Measurements from ENCODE around the gene CFAP20DC. TPM values are rescaled to one million over a fixed set of nuclear protein-coding genes. Genes with fewer than 3 reads are reported as not detected.

The CFAP20DC gene
- total RNA-seq, 1 experiment from 2014 or later: 4.5 TPM

GRCh38 chr3:58749948-58750347, 299.9 kb downstream of the CFAP20DC start:
- Histone ChIP-seq H2AFZ (ENCODE audit: low read length) (no peak overlapping the region), H3K79me1 (ENCODE audit: insufficient read depth, low read depth, low read length, poor library complexity, severe bottlenecking) (no peaks in the 10 kb centered on the region), H3K27me3 (ENCODE audit: insufficient read depth, low read length) (no peaks in the 10 kb centered on the region), H3K14ac (ENCODE audit: insufficient read depth, low read length) (no peak overlapping the region), H3K4ac (ENCODE audit: low read depth, low read length) (no peak overlapping the region), H2AK5ac (ENCODE audit: insufficient read length, low read length) (no peak overlapping the region), H4K5ac (ENCODE audit: insufficient read length, low read depth, low read length) (no peak overlapping the region), H3K9ac (ENCODE audit: extremely low read depth, insufficient read length, low read length) (no peak overlapping the region), H2BK5ac (ENCODE audit: insufficient read length, low read length) (no peak overlapping the region), H2BK20ac (ENCODE audit: low read depth, low read length, poor library complexity, severe bottlenecking) (no peak overlapping the region), H4K91ac (ENCODE audit: insufficient read length, low read depth, low read length) (no peak overlapping the region), H2BK15ac (ENCODE audit: low read depth, low read length) (no peak overlapping the region), H3T11ph (ENCODE audit: low read length) (no peak overlapping the region), H4K20me1 (ENCODE audit: control insufficient read depth, insufficient read depth, insufficient read length) (no peaks in the 10 kb centered on the region), H3K27ac (ENCODE audit: insufficient read length, low read depth, low read length) (no peak overlapping the region), H3K56ac (ENCODE audit: insufficient read length, low read depth, low read length) (no peak overlapping the region), H3K18ac (ENCODE audit: insufficient read length, low read depth, low read length) (no peak overlapping the region), H3K79me2 (ENCODE audit: insufficient read depth, low read length) (no peaks in the 10 kb centered on the region), H3K23ac (ENCODE audit: insufficient read length, low read depth, low read length) (no peak overlapping the region), H3K4me1 (ENCODE audit: insufficient read depth, low read length) (no peaks in the 10 kb centered on the region), H3K9me3 (ENCODE audit: control insufficient read depth, low read depth, low read length) (no peaks in the 10 kb centered on the region), H2BK12ac (ENCODE audit: insufficient read length, low read depth, low read length) (no peak overlapping the region), H3K23me2 (ENCODE audit: insufficient read length, low read depth, low read length, poor library complexity, severe bottlenecking) (no peaks in the 10 kb centered on the region), H2BK120ac (ENCODE audit: low read depth, low read length, poor library complexity, severe bottlenecking) (no peak overlapping the region), H3K4me2 (ENCODE audit: insufficient read depth, insufficient read length, low read length) (no peak overlapping the region), H4K8ac (replicated peaks; ENCODE audit: insufficient read length, low read depth, low read length) (no peak overlapping the region)
- no CpG with 5 or more reads among the region's 3 CpGs for WGBS (ENCODE audit: extremely low coverage, insufficient read length, low lambda C conversion rate)
- no peak for TF ChIP-seq CTCF (conservative IDR thresholded peaks at IDR 0.05)
- H3K9me3 Mint-ChIP-seq: no peaks in the 10 kb centered on the region
- no peak overlapping the region for H3K27ac Mint-ChIP-seq
- no peak for DNase-seq
- no peaks in the 10 kb centered on the region for H3K4me1 Mint-ChIP-seq
- H3K36me3 Mint-ChIP-seq (ENCODE audit: insufficient read depth in 1 of 3, low read depth in 3 of 3): no peaks in the 10 kb centered on the region
- no peaks in the 10 kb centered on the region for H3K27me3 Mint-ChIP-seq (ENCODE audit: low read depth)
- no peak overlapping the region for H3K4me3 Mint-ChIP-seq
